Measurements from ENCODE around the gene MCTP1. TPM values are rescaled to one million over a fixed set of nuclear protein-coding genes. Genes with fewer than 3 reads are reported as not detected.

The MCTP1 gene
- total RNA-seq, 4 donors from 2014 or later: 28.7 to 117 (median 48.2) TPM

GRCh38 chr5:95043648-95044047 lies 241.2 kb downstream of the MCTP1 start:
- H3K4me1 ChIP-seq: peaks cover 0 to 16% (median 0%) of the 10 kb centered on the region in 4 donors
- peaks cover 0 to 8% (median 0%) of the 10 kb centered on the region in 4 donors for H3K9me3 ChIP-seq
- H3K36me3 ChIP-seq: no peaks in the 10 kb centered on the region
- H3K27me3 ChIP-seq: no peaks in the 10 kb centered on the region
- no peak for DNase-seq (ENCODE audit: low spot score in 2 of 2)
- no peak overlapping the region for H3K4me3 ChIP-seq
- no peak for TF ChIP-seq POLR2A (IDR thresholded peaks at IDR 0.05)
- TF ChIP-seq, protein P1, sequence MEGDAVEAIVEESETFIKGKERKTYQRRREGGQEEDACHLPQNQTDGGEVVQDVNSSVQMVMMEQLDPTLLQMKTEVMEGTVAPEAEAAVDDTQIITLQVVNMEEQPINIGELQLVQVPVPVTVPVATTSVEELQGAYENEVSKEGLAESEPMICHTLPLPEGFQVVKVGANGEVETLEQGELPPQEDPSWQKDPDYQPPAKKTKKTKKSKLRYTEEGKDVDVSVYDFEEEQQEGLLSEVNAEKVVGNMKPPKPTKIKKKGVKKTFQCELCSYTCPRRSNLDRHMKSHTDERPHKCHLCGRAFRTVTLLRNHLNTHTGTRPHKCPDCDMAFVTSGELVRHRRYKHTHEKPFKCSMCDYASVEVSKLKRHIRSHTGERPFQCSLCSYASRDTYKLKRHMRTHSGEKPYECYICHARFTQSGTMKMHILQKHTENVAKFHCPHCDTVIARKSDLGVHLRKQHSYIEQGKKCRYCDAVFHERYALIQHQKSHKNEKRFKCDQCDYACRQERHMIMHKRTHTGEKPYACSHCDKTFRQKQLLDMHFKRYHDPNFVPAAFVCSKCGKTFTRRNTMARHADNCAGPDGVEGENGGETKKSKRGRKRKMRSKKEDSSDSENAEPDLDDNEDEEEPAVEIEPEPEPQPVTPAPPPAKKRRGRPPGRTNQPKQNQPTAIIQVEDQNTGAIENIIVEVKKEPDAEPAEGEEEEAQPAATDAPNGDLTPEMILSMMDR (IDR thresholded peaks at IDR 0.05): no peak
- no peak for TF ChIP-seq EP300 (IDR thresholded peaks at IDR 0.05)
- 72 to 78% methylated on average over 3 of the region's 3 CpGs for WGBS, 2 donors
- H3K27ac ChIP-seq: no peak overlapping the region

DNA sequence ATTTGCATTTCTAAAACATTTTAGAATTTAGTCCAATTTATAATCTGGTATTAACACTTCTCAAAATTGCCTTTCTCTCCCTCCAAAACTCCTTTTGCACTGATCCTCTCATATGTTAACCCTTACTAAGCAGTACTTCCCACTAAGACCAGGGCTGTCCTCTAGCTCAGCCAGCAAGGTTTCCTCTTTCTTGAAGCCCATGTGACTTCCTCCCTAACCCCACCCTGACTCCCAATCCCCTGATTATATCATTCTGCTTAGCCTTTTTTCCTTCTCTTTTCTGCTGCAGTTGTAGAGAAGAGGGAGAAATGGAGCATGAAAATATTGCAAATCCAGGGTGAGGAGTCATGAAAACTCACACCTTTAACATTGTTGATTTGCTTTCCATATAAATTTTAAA lies 241.7 kb downstream of the MCTP1 start:
- no peaks in the 10 kb centered on the region for H3K27me3 ChIP-seq
- no peak for DNase-seq (ENCODE audit: low spot score in 2 of 2)
- H3K9me3 ChIP-seq: peaks cover 0 to 8% (median 0%) of the 10 kb centered on the region in 4 donors
- H3K36me3 ChIP-seq: no peaks in the 10 kb centered on the region
- TF ChIP-seq, protein P1 (IDR thresholded peaks at IDR 0.05): no peak
- TF ChIP-seq POLR2A (IDR thresholded peaks at IDR 0.05): no peak
- TF ChIP-seq EP300 (IDR thresholded peaks at IDR 0.05): peak in 1 of 2 donors; percentile 53
- no peak overlapping the region for H3K27ac ChIP-seq
- peaks cover 0 to 12% (median 0%) of the 10 kb centered on the region in 4 donors for H3K4me1 ChIP-seq
- no peak overlapping the region for H3K4me3 ChIP-seq

GRCh38 chr5:95042037-95042436 lies 242.9 kb downstream of the MCTP1 start:
- H3K27me3 ChIP-seq: no peaks in the 10 kb centered on the region
- H3K36me3 ChIP-seq: no peaks in the 10 kb centered on the region
- TF ChIP-seq, protein P1 (IDR thresholded peaks at IDR 0.05): no peak
- no peak for TF ChIP-seq POLR2A (IDR thresholded peaks at IDR 0.05)
- no peak for TF ChIP-seq EP300 (IDR thresholded peaks at IDR 0.05)
- no peak overlapping the region for H3K27ac ChIP-seq
- H3K9me3 ChIP-seq: peaks cover 0 to 8% (median 0%) of the 10 kb centered on the region in 4 donors
- no peak for DNase-seq (ENCODE audit: low spot score in 2 of 2)
- WGBS, 2 donors: 43 to 45% methylated on average over 4 of the region's 4 CpGs
- H3K4me1 ChIP-seq: peaks cover 0 to 13% (median 0%) of the 10 kb centered on the region in 4 donors
- H3K4me3 ChIP-seq: no peak overlapping the region

- no peaks in the 10 kb centered on the region for H3K27me3 ChIP-seq
- no peak overlapping the region for H3K27ac ChIP-seq
- H3K36me3 ChIP-seq: no peaks in the 10 kb centered on the region
- TF ChIP-seq, protein P1 (IDR thresholded peaks at IDR 0.05): no peak
- TF ChIP-seq POLR2A (IDR thresholded peaks at IDR 0.05) (no peak), EP300 (IDR thresholded peaks at IDR 0.05) (no peak)
- H3K4me3 ChIP-seq: no peak overlapping the region
- H3K4me1 ChIP-seq: peaks cover 0 to 11% (median 0%) of the 10 kb centered on the region in 4 donors
- 23 to 26% methylated on average over 7 of the region's 7 CpGs for WGBS, 2 donors
- DNase-seq (ENCODE audit: low spot score in 2 of 2): no peak
- H3K9me3 ChIP-seq: peaks cover 0 to 23% (median 3%) of the 10 kb centered on the region in 4 donors
Measured at GRCh38 chr5:95035891-95036685, 248.8 kb downstream of the MCTP1 start.

- TF ChIP-seq, protein P1 (IDR thresholded peaks at IDR 0.05): no peak
- Histone ChIP-seq H3K4me3 (no peak overlapping the region), H3K36me3 (no peaks in the 10 kb centered on the region), H3K9me3 (peaks cover 0 to 15% (median 3%) of the 10 kb centered on the region in 4 donors), H3K4me1 (peaks cover 0 to 11% (median under 1%) of the 10 kb centered on the region in 4 donors), H3K27ac (no peak overlapping the region), H3K27me3 (no peaks in the 10 kb centered on the region)
- no peak for DNase-seq (ENCODE audit: low spot score in 2 of 2)
- 79 to 90% methylated on average over 1 of the region's 1 CpG for WGBS, 2 donors
Measured at GRCh38 chr5:95032801-95033200, 252.1 kb downstream of the MCTP1 start.

Measured in tibial nerve (tissue), 4 donors.